HL-60 (cell line): Measurements from ENCODE around the gene NBEAL1.

Experiments used
- GABPA ChIP-seq: IDR thresholded peaks from 2 replicates; pipeline ENCODE4 v1.6.1; 2012; ENCODE audit warnings: low read depth
- POLR2AphosphoS5 ChIP-seq: IDR thresholded peaks from 2 replicates; pipeline ENCODE4 v1.6.1; 2012; ENCODE audit warnings: low read depth
- TF ChIP-seq, protein P1 (sequence below): IDR thresholded peaks from one replicate; pipeline ENCODE4 v1.5.1; 2011; ENCODE audit warnings: low read length, control low read depth, inconsistent platforms; ENCODE audit not compliant: insufficient read depth
- TF ChIP-seq, protein P2 (sequence below): IDR thresholded peaks from 2 replicates; pipeline ENCODE4 v1.6.1; 2012; ENCODE audit warnings: low read depth; ENCODE audit not compliant: insufficient replicate concordance

DNA sequence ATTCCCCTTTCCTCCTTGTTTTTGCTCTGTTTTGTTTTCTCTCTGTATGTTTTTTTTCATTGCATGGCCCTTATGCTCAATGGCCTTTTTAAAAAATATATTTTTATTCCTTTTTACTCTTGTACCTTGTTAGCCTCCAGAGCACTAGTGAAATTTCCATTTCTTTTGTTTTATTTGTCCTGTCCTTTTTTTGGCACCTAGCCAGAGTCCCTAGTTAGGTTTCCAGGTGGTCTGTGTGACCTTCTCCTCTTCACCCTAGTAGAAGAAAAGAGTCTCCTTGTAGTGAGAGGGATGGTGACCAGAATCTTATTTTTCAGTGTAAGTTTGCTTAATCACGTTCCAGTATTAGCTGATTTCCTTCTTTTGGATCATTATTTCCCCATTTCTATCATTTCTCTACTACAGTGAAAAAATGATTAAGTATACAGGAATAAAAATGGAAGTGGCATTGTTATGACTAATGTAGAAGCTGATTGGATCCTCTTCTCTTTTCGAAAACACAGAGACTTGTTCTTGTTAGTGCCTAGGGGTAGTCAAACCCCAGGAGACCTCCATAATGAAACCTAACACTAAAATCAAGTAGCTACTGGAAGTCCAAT lies 65.9 kb downstream of the NBEAL1 start:
- TF ChIP-seq, protein P1, sequence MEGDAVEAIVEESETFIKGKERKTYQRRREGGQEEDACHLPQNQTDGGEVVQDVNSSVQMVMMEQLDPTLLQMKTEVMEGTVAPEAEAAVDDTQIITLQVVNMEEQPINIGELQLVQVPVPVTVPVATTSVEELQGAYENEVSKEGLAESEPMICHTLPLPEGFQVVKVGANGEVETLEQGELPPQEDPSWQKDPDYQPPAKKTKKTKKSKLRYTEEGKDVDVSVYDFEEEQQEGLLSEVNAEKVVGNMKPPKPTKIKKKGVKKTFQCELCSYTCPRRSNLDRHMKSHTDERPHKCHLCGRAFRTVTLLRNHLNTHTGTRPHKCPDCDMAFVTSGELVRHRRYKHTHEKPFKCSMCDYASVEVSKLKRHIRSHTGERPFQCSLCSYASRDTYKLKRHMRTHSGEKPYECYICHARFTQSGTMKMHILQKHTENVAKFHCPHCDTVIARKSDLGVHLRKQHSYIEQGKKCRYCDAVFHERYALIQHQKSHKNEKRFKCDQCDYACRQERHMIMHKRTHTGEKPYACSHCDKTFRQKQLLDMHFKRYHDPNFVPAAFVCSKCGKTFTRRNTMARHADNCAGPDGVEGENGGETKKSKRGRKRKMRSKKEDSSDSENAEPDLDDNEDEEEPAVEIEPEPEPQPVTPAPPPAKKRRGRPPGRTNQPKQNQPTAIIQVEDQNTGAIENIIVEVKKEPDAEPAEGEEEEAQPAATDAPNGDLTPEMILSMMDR: no peak
- TF ChIP-seq POLR2AphosphoS5: no peak
- TF ChIP-seq, protein P2, sequence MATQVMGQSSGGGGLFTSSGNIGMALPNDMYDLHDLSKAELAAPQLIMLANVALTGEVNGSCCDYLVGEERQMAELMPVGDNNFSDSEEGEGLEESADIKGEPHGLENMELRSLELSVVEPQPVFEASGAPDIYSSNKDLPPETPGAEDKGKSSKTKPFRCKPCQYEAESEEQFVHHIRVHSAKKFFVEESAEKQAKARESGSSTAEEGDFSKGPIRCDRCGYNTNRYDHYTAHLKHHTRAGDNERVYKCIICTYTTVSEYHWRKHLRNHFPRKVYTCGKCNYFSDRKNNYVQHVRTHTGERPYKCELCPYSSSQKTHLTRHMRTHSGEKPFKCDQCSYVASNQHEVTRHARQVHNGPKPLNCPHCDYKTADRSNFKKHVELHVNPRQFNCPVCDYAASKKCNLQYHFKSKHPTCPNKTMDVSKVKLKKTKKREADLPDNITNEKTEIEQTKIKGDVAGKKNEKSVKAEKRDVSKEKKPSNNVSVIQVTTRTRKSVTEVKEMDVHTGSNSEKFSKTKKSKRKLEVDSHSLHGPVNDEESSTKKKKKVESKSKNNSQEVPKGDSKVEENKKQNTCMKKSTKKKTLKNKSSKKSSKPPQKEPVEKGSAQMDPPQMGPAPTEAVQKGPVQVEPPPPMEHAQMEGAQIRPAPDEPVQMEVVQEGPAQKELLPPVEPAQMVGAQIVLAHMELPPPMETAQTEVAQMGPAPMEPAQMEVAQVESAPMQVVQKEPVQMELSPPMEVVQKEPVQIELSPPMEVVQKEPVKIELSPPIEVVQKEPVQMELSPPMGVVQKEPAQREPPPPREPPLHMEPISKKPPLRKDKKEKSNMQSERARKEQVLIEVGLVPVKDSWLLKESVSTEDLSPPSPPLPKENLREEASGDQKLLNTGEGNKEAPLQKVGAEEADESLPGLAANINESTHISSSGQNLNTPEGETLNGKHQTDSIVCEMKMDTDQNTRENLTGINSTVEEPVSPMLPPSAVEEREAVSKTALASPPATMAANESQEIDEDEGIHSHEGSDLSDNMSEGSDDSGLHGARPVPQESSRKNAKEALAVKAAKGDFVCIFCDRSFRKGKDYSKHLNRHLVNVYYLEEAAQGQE: no peak
- no peak for TF ChIP-seq GABPA
